Stimulated activated effector memory CD8-positive, alpha-beta T cell treated with anti-CD3 and anti-CD28 coated beads, Interleukin-12 subunit alpha, Interleukin-12 subunit beta, amount 100 ng/mL, for 72 hours (primary cell): ENCODE results near the gene BEGAIN.

Source experiments
- ATAC-seq: fragments of 150-1000 bp; cut with Tn5 transposase; 2 replicates; pipeline ENCODE4 v1.10.0; 2021
- DNase-seq, 2 donors: peaks; one replicate each; pipeline ENCODE4 v3.0.0; 2021 to 2022; ENCODE audit warnings: low spot score in 2 of 2
- H3K27ac Mint-ChIP-seq: one replicate; pipeline ENCODE4 v1.8.0; 2022; ENCODE audit warnings: mild to moderate bottlenecking, mixed read lengths
- H3K36me3 Mint-ChIP-seq: one replicate; pipeline ENCODE4 v1.8.0; 2022; ENCODE audit warnings: mild to moderate bottlenecking, mixed read lengths
- H3K4me1 Mint-ChIP-seq: one replicate; pipeline ENCODE4 v1.8.0; 2022; ENCODE audit warnings: mixed read lengths
- H3K4me3 Mint-ChIP-seq: one replicate; pipeline ENCODE4 v1.8.0; 2022; ENCODE audit warnings: mild to moderate bottlenecking, mixed read lengths
- H3K9me3 Mint-ChIP-seq: one replicate; pipeline ENCODE4 v1.8.0; 2022; ENCODE audit warnings: mixed read lengths

The BEGAIN gene

DNA sequence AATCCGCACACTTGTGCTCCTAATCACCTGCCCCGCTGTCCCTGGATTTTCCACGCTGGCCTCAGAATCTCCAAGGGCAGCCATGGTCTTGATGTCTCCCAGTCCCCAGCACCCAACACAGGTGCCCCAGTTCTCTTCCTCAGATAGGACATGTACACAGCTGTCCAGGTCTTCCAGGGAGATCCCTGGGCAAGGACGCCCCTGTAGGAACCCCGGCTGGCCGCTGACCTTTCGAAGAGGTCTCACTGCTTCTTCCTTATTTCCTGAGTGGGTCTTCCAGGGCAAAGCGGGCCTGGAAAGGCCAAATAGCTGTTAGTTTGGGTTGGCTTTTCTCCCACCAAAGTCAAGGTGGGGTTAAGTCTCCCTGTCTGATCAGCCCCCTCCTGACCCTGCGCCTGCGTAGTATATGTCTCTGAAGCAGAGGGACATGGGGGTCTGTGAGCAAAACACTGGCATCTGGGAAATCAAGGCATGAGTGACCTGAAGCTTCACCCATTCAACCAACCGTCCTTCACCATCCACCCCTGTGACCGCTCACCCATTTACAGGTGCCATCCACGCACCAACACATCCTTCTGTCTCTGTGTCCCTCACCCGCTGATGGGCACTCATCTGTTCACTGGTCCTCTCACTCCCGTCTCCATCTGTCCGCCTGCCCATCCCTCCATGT is 4.6 kb downstream of the BEGAIN start:
- ATAC-seq (no peak), DNase-seq (no peak)

DNA sequence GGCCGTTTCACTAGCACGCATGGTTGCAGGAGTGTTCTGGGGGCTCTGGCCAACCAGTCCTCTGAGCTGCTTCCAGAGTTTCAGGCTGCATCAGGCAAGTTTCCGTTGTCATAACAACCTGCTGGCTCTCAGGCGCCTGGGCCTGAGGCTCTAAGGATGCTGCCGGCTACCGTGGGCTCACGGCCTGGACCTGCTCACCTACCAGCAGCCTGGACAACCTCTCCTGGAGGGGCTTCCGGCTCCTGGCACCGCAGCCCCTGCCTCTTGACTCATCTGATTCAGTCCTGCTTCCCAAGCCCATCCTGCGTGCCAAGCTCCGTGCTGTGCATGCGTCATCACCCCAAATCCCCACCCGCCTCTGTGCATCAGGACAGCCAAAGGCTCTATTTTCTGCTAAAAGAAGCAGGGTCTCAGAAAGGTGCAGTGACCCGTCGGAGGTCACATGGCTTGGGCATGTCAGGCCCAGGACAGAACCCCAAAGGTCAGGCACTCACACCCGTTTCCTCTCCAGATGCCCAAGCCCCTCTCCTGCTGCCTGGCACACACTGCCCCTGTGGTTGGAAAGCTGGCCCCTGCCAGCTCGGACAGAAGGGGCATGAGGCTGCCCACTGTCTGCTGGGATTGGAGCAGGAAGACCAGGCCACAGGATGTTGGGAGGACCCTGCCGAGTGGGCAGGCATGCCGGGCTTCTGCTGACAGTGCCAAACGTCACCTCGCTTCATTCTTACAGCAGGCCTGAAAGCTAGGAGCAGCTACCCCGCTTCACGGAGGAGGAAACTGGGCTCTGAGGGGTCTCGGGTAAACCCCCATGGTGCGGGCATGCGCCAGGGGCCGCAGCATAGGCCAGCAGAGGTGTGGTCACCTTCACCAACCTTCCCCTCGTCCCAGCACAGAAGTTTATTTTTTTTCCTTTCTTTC is 5.7 kb downstream of the BEGAIN start:
- Mint-ChIP-seq H3K4me1 (no peaks in the 10 kb centered on the region), H3K36me3 (no peaks in the 10 kb centered on the region)

More for the DNA sequence above, 4.6 kb downstream of the BEGAIN start:
- Mint-ChIP-seq H3K9me3 (no peaks in the 10 kb centered on the region), H3K27ac (peak overlapping the region; percentile 76), H3K4me3 (no peak overlapping the region), H3K4me1 (no peaks in the 10 kb centered on the region), H3K36me3 (no peaks in the 10 kb centered on the region)

DNA sequence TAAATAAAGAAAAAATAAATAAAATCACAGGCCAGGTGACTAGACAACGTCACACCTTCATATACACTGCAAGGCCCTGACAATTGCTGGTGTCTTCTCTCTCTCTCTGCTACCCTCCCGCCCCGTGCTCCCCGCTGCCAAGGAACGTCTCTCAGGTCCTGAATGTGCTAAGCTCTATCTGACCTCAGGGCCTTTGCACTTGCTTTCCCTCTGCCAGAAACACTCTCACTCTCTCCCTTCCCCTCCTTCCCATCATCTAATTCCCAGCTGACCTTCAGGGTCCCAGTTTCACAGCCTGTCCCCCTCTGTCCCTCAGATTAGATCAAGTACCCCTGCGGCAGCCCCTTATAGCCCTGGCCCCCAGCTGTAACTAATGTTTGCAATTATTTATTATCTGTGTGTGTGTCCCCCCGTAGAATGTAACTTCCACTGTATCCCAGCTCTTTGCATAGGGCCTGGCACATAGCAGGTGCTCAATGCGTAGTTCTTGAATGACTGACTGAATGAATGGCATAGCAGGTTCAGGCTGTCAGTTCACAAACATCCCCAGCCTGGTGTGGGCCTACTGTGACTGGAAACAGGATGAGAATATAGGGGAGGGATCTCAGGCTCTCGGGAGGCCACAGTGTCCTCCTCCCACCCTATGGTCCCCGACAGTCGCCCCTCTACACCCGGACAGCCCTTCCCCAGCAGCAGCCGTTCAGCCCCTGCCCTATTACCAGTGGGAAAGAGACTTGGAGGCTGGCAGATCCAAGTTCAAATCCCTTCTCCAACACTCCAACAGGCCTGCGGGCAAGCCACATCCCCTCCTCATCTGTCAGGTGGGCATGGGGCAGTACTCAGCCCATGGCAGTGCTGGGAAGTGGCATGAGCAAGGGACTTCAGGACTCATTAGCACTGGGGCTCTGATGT is 6.6 kb downstream of the BEGAIN start:
- no peak for ATAC-seq
- peak overlapping the region; percentile 60 for H3K27ac Mint-ChIP-seq
- H3K36me3 Mint-ChIP-seq = no peaks in the 10 kb centered on the region
- DNase-seq = no peak
- no peak overlapping the region for H3K4me3 Mint-ChIP-seq
- no peaks in the 10 kb centered on the region for H3K4me1 Mint-ChIP-seq
- H3K9me3 Mint-ChIP-seq = no peaks in the 10 kb centered on the region

More for the DNA sequence above, 5.7 kb downstream of the BEGAIN start:
- Mint-ChIP-seq H3K4me3 (no peak overlapping the region), H3K9me3 (no peaks in the 10 kb centered on the region), H3K27ac (peak overlapping the region; percentile 76)
- DNase-seq (no peak), ATAC-seq (no peak)

DNA sequence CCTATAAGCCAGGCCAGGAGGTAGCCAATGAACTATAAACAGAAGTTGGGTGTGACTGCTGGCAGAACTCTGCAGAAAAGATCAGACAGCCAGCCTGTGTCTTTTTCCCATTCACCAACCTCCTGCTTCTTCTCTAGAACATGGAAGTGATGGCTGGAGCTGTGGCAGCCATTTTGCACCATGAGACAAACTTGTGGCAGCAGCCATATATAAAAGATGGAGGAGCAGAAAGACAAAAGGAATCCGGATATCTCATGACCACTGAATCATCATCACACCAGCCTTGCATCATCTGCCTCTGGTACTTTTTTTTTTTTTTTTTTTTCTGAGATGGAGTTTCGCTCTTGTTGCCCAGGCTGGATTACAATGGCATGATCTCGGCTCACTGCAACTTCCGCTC is 8.7 kb downstream of the BEGAIN start:
- no peak for ATAC-seq
- H3K9me3 Mint-ChIP-seq = no peaks in the 10 kb centered on the region
- H3K27ac Mint-ChIP-seq = no peak overlapping the region
- no peak overlapping the region for H3K4me3 Mint-ChIP-seq
- no peaks in the 10 kb centered on the region for H3K4me1 Mint-ChIP-seq
- no peak for DNase-seq
- no peaks in the 10 kb centered on the region for H3K36me3 Mint-ChIP-seq

DNA sequence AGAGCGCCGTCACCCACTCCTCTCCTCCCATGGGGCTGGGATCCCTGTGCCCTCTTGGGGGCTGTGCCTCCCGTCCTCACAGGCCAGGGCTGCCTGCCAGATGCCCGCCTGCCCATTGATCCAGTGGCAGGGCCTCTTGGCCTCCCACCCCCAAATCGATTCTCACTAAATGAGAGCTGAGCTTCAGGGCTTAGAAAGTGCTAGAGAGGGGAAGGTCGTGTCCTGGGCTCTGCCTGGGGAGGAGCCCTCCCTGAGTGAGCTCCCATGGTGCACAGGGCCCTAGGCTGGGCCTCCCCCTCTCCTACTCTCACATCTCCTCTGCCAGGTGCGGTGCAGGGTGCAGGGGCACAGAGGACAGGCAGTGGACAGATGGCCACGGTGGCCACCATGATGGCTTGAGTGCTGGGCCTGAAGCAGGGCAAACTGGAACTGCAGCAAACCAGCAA is 9.2 kb downstream of the BEGAIN start:
- DNase-seq (no peak), ATAC-seq (no peak)
- Mint-ChIP-seq H3K27ac (no peak overlapping the region), H3K9me3 (no peaks in the 10 kb centered on the region), H3K36me3 (no peaks in the 10 kb centered on the region), H3K4me1 (peaks cover 2% of the 10 kb centered on the region), H3K4me3 (no peak overlapping the region)

DNA sequence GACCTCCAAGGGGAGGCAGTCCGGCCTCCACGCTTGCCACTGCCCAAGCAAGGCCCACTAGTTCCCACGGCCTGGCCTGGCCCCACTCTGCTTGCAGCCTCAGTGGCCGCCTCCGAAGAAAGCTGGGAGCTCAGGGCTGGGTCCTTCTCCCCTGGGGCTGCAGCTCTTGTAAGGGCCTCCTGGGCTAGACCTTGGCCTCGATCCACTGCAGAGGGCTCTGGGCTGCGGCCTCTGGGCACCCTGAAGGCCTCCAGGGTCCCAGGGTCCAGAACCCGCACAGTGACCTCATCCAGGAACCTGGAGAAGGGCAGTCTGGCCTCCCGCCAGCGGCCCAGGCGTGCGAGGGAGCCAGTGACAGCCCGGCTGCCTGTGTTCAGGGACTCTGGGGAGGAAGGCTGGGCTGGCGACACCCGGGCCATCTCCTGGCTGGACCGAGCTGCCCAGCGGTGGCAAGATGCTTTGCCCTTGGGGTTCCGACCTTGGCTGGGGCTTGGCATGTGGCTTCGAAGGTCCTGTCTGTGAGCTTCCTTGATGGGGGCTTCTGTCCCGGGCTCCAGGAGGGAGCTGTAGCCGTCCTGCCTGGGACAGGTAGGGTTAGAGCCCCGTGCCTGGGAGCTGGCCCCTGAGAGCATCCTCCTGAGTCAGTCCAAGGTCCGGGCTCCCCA is 9.8 kb downstream of the BEGAIN start:
- no peak for DNase-seq
- H3K36me3 Mint-ChIP-seq = no peaks in the 10 kb centered on the region
- H3K27ac Mint-ChIP-seq = no peak overlapping the region
- ATAC-seq = no peak
- H3K9me3 Mint-ChIP-seq = no peaks in the 10 kb centered on the region
- H3K4me3 Mint-ChIP-seq = no peak overlapping the region
- peaks cover 7% of the 10 kb centered on the region for H3K4me1 Mint-ChIP-seq

DNA sequence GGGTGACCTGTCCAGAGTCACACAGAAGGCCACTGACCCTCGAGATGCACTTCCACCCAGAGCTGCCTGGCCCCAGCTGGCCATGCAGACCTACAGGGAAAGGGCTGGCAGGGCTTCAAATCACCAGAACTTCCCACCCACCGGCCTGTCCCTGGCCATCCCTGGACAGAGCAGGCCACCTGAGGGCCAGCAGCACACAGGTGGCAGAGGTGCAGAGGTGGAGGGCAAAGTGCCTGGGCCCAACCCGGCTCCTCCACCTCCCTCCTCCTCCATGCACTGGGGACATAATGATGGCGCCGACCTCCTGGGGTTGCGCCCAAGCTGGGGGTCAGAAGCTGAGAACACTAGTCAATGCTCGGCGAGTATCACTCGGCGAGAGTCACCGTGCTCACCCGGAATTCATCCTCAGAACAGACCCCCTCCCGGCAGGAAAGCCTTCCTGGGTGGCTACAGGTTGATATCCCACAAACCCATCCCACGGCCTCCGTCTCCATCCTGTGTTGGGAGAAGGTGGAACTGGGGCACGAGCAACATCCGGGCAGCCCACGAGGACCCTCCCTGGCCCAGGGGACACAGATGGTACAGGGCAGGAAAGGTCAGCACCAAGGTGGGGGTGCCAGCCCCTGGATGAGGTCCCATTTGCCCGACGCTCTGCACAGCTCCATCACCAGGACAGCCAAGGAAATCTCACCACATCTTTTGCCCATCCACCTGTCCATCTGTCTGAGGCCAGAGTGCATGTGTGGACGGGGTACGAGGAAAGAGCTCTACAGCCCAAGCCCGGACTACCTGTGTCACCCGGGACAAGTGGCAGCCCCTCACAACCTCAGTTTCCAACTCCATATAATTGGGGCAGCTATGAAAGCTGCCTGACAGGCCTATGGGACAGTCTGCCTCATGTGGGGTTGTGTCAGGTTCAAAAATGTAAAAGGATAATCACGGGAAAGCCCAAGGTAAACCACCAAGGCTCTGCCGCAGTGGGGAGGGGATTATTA is 10.8 kb downstream of the BEGAIN start:
- Mint-ChIP-seq H3K9me3 (no peaks in the 10 kb centered on the region), H3K27ac (no peak overlapping the region), H3K4me3 (no peak overlapping the region), H3K4me1 (peaks cover 8% of the 10 kb centered on the region), H3K36me3 (no peaks in the 10 kb centered on the region)
- no peak for DNase-seq
- no peak for ATAC-seq

DNA sequence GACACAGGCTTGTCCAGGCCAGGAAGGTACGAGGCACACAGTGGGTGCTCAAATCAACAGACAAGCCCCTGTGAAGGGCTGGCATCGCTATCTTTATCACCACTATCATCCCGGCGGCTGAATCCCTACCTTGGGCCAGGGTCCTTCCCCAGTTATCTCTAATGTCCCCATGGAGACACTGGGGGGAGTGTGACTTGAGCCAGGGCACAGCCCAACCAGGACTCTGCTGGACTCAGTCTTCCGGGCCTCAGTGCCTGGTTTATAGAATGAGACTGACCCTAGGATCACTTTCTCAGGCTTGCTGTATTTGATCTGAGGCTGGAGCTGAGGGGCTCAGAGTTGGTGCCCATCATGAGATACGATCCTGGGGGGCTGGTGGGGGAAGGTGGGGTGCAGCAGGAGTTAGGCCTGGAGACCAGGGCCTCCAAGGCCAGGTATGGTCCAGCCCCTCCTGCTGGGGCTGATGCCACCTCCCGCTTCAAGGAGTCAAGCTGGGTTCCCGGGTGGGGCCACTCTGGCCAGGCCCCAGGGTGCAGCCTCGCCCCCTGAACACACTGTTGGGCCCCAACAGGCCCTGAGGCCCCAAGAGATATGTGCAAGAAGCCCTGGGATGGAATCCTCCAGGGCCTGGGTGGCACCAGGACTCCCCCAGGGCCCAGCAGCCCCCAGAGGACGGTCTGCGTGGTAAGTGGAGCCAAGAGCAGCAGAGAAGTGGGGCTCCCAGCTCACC is 11.8 kb downstream of the BEGAIN start:
- no peaks in the 10 kb centered on the region for H3K36me3 Mint-ChIP-seq
- H3K4me3 Mint-ChIP-seq = no peak overlapping the region
- ATAC-seq (no peak), DNase-seq (no peak)
- peaks cover 8% of the 10 kb centered on the region for H3K4me1 Mint-ChIP-seq
- no peaks in the 10 kb centered on the region for H3K9me3 Mint-ChIP-seq
- no peak overlapping the region for H3K27ac Mint-ChIP-seq

DNA sequence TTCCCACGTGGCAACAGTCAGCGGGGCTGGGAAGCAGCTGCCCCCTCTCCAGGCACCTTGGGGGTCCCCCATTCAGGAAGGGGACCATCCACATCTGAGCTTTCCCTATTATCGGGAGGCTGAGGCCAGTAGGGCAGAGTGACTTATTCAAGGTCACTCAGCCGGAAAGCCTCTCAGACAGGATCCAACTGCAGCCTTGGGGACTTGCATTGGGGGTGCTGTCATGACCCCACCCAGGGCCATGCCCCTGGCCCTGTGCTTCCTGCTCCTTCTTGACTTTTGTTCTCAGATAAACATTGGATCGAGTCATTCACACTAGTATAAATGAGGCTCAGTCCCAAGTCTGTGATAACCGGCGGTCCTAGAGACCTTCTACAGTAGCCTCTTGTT is 12.6 kb downstream of the BEGAIN start:
- Mint-ChIP-seq H3K9me3 (no peaks in the 10 kb centered on the region), H3K4me1 (peaks cover 8% of the 10 kb centered on the region), H3K4me3 (no peak overlapping the region), H3K27ac (no peak overlapping the region), H3K36me3 (no peaks in the 10 kb centered on the region)
- no peak for DNase-seq
- no peak for ATAC-seq

DNA sequence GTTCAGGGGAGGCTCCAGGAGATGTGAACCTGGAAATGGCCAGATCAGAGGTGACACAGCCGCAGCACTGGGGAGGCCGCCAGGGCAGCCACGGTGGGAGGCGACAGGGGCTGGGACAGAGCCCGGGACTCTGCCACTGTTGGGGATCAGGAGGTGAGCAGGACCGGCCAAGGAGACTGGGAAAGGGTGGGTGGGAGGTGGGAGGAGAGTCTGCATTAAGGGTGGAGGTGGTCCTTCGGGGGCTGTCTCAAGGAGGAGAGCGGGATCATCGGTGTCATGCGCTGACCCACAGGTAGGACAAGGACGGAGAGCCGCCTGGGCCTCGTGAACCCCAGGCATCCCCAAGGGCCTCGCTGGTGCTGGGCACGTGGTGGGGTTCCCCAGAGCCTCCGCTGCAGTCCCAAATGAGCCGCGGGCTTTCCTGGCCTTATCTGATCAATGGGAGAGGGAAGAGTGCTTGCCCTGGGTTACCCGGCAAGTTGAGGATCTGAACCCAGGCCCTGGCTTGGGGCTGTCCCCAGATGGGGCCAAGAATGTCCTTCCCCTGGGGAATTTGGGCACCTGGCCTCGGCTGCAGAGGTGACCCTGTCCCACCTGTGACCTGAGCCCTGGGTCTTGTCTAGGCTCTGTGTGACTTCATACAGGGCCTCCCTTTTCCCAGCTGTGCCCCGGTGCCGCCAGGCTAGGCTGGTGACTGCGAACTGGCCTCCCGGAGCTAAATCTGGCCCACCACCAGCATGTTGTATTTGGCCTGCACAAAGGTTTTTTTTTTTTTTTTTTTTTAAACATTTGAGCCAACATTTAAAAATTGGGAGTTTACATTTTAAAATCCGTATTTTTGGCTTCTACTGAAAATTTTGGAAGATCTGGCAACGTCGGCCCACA is 13.2 kb downstream of the BEGAIN start:
- no peak for DNase-seq
- no peaks in the 10 kb centered on the region for H3K36me3 Mint-ChIP-seq
- H3K4me3 Mint-ChIP-seq = no peak overlapping the region
- no peak for ATAC-seq
- no peaks in the 10 kb centered on the region for H3K9me3 Mint-ChIP-seq
- peaks cover 14% of the 10 kb centered on the region for H3K4me1 Mint-ChIP-seq
- H3K27ac Mint-ChIP-seq = no peak overlapping the region

DNA sequence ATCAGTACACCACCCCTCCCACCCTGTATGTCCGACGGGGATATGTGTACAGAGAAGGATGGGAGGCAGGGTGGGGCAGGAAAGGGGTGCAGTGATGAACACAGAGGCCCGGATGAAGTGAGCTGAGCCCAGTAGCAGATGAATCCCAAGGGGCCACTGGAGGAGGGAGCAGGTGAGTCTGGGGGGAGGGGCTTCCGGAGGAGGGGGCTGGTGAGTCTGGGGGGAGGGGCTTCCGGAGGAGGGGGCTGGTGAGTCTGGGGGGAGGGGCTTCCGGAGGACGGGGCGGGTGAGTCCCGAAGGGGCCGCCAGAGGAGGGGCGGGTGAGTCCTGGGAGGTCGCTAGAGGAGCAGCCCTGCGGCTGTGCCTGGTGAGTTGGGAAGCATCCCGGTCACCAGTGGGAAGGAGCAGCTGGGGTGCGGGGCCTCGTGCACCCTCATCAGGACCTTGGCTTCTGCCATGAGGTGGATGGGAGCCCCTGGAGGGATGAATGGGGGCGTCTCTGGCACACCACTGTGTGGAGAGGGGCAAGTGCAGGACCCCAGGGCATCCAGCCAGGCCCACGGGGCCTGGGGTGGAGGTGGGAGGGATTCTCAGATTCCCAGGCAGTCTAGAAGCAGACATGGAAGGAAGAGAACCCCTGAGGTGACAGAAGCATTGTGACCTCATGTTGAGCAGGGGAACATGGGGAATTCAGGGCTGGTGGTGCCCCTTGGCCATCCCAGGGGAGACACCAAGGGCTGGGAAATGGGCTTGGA is 14.0 kb downstream of the BEGAIN start:
- DNase-seq (no peak), ATAC-seq (no peak)
- peaks cover 14% of the 10 kb centered on the region for H3K4me1 Mint-ChIP-seq
- no peak overlapping the region for H3K4me3 Mint-ChIP-seq
- no peaks in the 10 kb centered on the region for H3K36me3 Mint-ChIP-seq
- H3K9me3 Mint-ChIP-seq = no peaks in the 10 kb centered on the region
- no peak overlapping the region for H3K27ac Mint-ChIP-seq

DNA sequence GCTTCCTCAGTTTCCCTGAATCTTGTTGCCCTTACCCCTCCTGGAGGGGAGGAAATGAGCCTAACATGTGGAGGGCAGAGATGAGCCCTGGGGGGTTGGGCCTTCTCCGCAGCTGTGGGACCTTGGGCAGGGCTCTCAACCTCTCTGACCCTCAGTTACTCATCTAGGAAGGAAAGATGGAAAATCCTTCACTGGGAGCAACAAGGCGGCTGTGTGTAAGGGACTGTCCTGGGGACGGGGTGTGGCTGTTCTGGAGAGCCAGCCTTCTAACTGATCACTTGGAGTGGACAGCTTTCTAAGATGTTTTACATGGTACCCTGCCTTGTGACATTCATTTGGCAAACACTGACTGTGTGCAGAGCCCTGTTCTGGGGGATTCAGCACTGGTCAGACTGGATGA is 14.7 kb downstream of the BEGAIN start:
- H3K27ac Mint-ChIP-seq = no peak overlapping the region
- DNase-seq (no peak), ATAC-seq (no peak)

More for the DNA sequence above, 14.7 kb downstream of the BEGAIN start:
- peaks cover 14% of the 10 kb centered on the region for H3K4me1 Mint-ChIP-seq
- H3K9me3 Mint-ChIP-seq = no peaks in the 10 kb centered on the region
- H3K4me3 Mint-ChIP-seq = no peak overlapping the region
- no peaks in the 10 kb centered on the region for H3K36me3 Mint-ChIP-seq
